Middle frontal gyrus (tissue), 1 donor: Measurements from ENCODE around the gene XBP1.
"Not testable (repeated sequence)": the region's sequence is repeated elsewhere in the genome, so short reads cannot be mapped to it uniquely, and the experiment has no call there.

Source experiments
- DNase-seq: peaks from one replicate; pipeline ENCODE4 v3.0.0-alpha.2; 2015; ENCODE audit warnings: low spot score; ENCODE audit errors: extremely low spot score

The XBP1 gene

GRCh38 chr22:28754512-28754911 lies 45.9 kb downstream of the XBP1 start:
- not testable (repeated sequence) for DNase-seq

DNA sequence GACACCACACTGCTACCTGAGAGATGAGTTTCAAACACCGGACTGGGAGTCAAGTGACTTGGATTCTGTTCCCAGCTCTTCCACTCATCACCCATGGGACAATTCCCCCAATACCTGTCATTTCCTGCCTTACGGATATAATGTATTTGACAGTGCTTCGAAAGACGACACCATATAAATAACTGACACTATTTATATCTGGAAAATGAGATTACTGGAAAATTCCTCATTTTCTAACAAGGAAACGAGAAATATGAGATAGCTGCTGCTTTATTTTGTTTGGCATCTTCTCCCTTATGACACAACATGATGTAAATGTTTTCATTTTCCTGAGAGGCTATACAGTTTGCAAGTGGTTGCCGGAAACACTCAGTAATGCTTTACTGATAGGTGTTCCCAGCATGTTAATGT lies 49.9 kb downstream of the XBP1 start:
- DNase-seq, result no peak
